ENCODE measurements around the gene KBTBD7.

The KBTBD7 gene

DNA sequence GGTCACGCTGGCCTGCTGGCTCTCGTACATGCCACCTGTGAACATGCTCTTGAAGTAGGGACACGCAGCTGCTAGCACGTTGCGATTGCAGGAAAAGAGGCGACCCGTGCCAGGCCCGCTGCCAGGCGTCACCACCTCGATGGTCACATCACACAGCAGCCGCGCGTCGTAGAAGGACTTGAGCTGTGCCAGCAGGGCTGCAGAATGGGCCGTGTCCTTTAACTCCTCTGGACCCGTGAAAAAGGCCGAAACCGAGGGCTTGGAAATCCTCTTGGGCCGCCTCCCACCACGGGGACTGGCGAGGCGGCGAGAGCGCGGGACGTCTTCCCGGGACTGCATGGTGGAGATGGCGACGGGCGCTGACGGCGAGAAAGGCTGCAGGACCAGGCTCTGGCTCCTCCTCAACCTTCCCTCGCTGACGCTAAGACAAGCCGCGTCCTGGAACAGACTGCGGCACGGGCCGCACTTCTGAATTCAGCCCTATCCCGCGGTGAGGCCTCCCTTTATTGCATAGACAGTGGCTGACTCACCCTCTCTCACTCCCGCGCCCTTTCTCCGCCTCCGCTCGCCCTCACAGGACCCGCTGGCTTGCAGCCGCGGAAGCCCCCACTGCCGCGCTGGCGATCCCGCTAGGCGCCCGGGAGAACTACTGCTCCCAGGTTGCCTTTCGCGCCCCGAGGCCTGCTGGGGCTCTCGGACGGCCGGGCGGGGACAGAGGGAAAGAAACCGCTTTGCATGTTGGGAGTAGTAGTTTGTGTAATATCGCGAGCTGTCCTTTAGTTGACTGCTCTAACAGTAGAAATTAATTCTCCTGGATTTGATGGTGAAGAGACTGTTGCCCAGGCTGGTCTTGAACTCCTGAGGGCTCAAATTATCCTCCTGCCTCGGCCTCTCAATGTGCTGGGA is at the start of gene KBTBD7:
Gene KBTBD7, minus strand, starts transcription at position 651 of the 906 bp plus-strand sequence. Its CDS starts 312 bp downstream, at position 339.
- peak; percentile 94 for DNase-seq

GRCh38 chr13:41241626-41242025 is 47.3 kb upstream of the KBTBD7 start:
- no peak for DNase-seq

DNA sequence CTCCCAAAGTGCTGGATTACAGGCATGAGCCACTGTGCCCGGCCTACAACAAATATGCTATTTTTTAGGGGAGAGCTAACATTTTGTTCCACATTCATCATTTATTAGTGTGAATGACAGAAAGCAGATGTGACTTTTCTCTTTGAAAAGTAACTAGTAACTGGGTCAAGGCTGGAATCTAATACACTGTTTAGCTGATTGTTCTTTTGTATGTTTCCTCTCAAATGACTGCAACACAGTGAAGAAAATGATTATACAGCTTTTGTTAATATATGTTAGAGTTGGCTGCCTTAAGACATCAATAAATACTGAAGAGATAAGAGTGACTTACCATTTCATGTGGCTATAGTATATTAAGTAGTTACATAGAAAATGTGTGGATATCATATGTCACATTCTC is 42.0 kb upstream of the KBTBD7 start:
- DNase-seq = no peak

DNA sequence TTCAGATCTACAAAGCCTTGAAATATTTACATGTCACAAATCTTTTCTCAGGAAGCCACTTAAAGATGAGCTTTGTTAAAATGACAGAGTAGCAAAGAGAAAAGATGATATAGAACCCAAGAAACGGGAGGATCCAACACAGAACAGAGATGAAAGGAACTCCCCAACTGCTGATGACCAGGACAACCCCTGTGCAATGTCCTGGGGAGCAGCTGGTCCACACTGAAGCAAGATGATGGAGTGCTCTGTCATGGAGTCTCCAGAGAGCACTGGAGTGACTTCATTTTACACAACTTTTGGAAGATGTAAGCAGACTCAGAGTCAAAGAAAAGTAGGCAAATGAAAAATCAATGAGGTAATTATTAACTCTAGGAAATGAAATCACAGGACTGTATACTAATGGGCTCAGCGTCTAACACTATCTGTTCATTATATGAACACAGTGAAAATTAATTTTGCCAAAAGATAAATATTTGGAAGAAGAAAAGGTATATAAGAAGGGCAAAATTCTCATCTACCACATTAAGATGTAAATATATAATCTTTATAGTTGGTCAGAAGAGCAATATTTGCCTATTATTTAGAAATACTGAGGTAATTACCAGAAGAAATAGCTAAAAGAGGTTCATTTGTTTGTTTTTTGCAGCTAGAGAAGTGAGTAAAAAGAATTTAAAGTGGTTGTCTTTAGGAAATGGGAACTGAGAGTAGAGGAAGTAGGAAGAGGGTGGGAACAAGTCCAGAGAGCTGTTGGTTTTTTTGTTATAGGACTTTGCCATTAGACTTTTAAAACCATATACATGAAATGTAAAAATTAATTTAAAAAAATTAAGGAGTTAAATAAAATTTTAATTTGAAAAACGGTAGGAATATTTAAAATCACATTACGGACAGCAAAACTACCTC is 38.5 kb upstream of the KBTBD7 start:
- DNase-seq = peak; percentile 18

- peak; percentile 95 for DNase-seq
Observed at GRCh38 chr13:41231786-41232185, 37.4 kb upstream of the KBTBD7 start.

- peak; percentile 62 for DNase-seq
Observed at GRCh38 chr13:41231025-41231677, 36.8 kb upstream of the KBTBD7 start.

- DNase-seq = no peak
Observed at GRCh38 chr13:41229356-41229755, 35.0 kb upstream of the KBTBD7 start.

- no peak for DNase-seq
Observed at GRCh38 chr13:41224113-41225110, 30.0 kb upstream of the KBTBD7 start.

DNA sequence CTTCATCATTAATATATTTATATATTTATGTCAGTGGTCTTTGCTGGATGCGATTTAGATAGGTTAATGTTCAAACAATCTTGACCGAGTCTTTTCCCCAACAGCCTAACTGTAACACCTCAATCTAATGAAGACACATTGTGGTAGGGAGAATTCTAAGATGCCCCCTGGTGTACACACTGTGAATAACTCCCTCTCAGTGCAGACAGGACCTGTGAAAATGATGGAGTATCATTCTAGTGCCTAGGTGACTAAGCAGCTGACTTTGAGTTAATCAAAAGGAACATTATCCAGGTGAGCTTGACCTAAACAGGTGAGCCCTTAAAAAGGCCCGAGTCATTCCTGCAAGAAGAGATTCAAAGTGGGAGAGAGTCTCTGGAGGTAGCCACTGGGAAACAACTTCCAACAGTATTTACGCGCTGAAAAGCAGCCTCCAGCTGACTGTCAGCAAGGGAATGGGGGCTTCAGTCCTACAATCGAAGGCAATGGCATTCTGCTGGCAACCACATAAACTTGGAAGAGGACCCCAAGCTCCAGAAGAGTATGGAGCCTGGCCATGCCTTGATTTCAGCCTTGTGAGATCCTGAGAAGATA is 28.0 kb upstream of the KBTBD7 start:
- DNase-seq = peak; percentile 73

DNA sequence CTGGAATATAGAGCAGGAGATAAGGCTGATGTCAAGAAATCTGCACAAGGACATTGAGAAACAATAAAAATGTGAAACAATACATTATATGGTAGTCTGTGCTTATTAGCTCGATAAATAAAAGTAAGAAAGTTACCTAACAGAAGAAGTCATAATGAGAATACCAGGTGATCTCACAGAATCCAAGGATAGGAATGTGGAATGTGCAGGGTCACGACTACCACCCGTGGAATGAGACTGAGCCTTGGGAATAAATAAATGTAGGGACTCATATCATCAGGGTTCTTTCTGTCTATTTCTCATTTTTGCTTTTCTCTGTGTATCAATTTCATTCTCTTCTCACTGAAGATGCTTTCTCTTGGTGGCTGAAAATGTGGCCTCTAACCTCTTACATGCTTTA is 26.0 kb upstream of the KBTBD7 start:
- DNase-seq = no peak

DNA sequence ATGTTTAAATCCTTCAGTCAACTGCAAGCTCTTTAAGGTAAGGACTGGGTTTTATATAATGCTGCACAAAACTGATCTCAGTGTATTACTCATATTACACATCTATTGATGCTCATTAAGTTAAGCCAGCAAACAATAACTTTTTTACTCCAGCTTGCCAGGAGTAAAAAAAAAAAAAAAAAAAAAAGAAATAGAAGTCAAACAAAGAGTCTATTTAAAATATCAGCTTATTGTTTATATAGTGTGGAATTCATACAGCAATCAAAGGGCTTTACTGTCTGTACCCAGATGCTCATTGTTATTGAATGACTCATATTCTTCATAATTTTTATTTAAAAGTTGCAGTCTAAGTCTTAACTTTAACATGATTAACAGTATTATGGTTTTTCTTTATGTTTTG is 21.8 kb upstream of the KBTBD7 start:
- DNase-seq = peak; percentile 28

DNA sequence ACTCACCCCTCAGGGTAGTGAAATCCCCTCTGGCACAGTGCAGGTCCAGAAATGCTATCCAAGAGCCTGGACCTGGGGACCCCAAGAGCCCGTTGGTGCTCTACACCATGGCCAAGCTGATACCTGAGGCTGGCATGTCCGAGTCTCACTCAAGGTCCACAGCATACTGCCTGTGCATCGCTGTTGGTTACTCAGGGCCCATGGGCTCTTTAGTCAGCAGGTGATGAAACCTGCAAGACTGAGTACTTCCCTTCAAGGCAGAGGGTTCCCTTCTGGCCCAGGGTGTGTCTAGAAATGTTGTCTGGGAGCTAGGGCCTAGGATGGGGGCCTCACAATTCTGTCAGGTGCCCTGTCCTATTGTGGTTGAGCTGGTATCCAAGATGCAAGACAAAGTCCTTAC is 19.6 kb upstream of the KBTBD7 start:
- no peak for DNase-seq

DNA sequence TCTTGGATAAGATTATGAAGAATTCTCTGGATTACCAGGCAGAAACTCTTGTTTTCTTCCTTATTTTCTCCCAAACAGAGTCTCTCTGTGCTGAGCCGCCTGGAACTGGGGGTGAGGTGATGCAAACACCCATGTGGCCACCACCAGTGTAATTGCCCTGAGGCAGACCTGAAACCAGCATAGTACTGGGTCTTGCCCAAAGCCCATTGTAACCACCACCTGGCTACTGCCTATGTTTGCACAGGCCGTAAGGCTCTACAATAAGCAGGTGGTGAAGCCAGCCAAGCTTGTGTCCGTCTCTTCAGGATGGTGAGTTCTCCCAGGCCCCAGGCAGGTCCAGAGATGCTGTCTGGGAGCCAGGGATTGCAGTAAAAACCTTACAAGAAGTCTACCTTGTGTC is 18.9 kb upstream of the KBTBD7 start:
- DNase-seq = peak; percentile 69

GRCh38 chr13:41212881-41213280 is 18.5 kb upstream of the KBTBD7 start:
- no peak for DNase-seq

GRCh38 chr13:41211062-41211461 is 16.7 kb upstream of the KBTBD7 start:
- no peak for DNase-seq

DNA sequence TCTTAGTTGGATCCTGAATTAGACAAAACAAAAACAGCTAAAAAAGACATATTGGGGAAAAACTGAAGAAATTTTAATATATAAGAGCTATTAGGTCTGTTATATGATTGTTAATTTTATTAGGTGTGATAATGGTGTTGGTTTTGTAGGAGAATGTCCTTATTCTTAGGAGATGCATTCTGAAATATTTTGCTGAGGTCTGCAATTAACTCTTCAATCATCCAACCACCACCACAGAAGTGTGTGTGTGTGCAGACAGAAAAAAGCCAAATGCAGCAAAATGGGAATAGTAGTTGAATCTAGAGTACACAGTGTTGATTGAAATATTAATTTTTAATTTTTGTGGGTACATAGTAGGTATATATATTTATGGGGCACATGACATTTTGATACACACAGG is 12.1 kb upstream of the KBTBD7 start:
- DNase-seq = no peak

DNA sequence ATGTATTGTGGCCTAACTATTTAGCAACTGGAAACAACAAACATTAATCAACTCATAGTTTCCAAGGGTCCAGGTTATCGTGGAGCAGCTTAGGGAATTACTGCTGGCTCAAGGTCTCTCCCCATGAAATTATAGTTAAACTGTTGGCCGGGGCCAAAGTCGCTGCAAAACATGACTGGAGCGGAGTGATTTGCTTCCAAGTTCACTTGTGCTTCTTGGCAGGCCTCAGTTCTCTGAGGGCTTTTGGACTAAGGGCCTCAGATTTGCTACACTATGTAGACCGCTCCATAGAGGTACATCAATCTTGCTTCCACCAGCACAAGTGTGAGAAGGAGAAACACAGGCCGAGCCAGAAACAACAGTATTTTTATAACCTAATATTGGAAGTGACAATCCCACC is 9.4 kb upstream of the KBTBD7 start:
- no peak for DNase-seq

GRCh38 chr13:41200126-41200525 is 5.8 kb upstream of the KBTBD7 start:
- no peak for DNase-seq

- peak; percentile 2 for DNase-seq
Observed at GRCh38 chr13:41199526-41199925, 5.2 kb upstream of the KBTBD7 start.

DNA sequence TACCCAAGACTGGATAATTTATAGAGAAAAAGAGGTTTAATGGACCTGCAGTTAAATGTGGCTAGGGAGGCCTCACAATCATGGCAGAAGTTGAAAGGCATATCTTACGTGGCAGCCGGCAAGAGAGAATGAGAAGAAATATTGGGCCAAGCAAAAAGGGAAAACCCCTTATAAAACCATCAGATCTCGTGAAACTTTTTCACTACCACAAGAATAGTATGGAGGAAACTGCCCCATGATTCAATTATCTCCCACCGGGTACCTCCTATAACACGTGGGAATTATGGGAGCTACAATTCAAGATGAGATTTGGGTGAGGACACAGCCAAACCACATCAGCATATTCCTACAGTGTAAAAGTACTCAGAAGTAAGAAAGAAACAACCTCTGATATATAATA is 4.7 kb upstream of the KBTBD7 start:
- no peak for DNase-seq

DNA sequence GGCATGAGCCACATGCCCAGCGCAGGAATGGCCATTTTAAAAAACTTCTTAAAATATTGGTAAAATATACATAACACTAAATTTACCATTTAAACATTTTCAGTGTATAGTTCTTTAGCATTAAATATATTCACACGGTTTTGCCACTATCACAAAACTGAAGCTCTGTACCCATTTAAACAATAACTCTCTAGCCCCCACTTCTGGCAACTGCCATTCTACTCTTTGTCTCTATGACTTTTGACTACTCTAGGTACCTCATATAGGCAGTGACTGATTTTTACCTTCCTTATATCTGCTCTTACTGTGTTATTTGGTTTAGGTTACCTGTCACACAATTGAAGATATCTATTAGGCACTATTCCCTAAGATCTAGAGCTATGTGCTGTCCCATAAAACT is 2.3 kb upstream of the KBTBD7 start:
- DNase-seq = no peak

DNA sequence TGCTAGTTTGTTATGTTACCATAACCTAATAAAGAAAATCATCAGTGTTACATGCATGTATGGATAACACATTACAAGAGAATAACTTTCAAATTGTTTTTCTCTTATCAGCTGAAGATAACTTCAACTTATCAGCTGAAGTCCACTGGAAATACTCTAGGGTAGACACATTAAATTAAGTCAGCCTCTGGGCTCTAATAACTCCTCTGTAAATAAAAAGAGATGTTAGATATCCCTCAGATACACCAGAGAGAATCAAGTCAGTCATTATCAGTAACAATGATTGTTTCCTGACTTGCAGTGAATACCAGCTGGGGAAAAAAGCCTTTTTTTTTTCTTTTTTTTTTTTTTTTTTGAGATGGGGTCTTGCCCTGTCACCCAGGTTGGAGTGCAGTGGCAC is 1.6 kb upstream of the KBTBD7 start:
- DNase-seq = no peak
